NCI-H2196 treated with DMSO at 0.1 percent for 48 hours (cell line): Measurements from ENCODE around the gene AKT1.

Experiments
- DNase-seq: peaks from one replicate; lab custom pipeline; 2025; ENCODE audit not compliant: unreplicated experiment; lab: John Stamatoyannopoulos, UW

AKT1 gene

DNA sequence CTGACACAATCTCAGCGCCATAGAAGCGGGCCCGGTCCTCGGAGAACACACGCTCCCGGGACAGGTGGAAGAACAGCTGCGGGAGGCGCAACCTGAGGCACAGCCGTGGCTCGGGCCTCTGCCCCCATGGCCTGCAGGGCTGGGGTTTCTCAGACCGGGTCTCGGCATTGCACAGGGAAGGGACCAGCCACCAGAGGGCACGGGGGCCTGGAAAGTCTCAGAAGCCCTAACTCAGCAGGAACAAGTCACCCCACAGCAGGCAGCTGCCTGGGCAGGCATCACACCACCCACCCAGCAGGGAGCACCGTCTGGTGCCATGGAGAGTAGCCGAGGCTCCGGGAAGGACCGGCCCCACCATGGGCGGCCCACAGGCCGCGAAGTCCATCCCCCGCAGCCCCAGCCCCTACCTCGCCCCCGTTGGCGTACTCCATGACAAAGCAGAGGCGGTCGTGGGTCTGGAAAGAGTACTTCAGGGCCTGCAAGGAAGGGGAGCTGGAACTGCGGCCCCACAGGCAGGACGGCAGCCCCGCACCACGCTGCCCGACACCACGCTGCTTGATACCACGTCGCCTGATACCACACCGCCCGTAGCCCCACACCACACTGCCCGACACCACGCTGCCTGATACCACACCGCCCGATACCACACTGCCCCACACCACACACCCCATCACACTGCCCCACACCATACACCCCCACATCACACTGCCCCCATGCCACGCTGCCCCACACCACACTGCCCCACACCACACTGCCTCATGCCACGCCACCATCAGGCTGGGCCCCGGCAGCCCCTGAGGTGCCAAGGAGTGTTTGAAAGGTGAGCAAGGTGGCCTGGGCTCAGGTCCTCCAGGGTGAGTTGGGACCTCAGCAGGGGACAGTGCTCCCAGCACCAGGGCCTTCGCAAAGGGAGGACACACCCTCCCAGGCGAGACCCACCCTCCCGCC lies 21.8 kb downstream of the AKT1 start:
- no peak for DNase-seq

DNA sequence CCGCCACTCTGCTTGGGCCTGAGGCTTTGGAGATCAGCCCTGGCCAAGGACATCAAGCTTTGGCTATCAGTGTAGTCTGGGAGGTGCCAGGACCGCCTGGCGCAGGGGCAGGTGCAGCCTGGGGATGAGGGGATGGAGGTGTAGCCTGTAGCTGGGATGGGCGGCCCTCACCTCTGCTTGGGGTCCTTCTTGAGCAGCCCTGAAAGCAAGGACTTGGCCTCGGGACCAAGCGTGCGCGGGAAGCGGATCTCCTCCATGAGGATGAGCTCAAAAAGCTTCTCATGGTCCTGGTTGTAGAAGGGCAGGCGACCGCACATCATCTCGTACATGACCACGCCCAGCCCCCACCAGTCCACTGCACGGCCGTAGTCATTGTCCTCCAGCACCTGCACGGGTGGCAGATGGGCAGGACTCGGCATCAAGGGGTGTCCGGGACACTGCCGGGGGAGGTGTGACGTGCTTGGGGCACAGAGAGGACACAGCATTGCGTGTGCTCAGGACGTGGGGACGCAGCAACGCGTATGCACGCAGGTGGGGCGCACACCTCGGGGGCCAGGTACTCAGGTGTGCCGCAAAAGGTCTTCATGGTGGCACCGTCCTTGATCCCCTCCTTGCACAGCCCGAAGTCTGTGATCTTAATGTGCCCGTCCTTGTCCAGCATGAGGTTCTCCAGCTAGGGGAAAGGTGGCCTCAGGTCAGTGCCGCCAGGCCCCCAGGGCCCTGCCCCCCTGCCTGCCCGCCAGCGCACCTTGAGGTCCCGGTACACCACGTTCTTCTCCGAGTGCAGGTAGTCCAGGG lies 22.6 kb downstream of the AKT1 start:
- DNase-seq: no peak

DNA sequence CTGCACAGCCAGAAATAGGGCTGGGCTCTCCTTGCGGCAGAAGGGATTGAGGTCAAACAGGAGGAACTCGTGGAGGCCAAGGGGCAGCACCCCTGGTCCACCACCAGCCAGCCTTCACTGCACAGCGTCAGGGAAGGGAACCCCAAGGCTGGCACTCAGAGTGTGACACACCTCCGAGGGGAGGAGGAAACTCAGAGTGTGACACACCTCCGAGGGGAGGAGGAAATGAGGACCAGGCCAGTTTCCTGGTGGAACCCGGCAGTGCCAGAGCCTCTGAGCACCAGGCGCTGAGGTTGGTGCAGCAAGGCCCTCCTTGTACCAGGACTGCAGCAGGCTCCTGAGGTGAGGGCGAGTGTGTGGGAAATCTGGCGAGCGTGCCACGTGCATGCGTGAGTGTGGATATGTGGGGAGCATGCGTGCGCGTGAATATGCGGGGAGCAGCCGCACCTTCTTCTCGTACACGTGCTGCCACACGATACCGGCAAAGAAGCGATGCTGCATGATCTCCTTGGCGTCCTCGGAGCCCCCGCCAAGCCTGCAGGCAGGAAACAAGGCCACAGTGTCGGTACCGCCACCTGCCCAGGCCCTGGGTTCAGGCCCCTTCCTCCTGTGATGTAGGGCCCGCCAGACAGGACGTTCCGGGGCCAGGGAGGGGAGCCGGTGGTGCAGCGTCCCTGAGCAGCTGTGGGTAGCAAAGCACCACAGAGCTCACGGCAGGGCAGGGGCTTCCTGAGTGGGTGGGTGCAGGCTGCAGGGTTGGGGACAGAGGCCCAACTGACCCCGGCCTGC lies 23.4 kb downstream of the AKT1 start:
- no peak for DNase-seq

DNA sequence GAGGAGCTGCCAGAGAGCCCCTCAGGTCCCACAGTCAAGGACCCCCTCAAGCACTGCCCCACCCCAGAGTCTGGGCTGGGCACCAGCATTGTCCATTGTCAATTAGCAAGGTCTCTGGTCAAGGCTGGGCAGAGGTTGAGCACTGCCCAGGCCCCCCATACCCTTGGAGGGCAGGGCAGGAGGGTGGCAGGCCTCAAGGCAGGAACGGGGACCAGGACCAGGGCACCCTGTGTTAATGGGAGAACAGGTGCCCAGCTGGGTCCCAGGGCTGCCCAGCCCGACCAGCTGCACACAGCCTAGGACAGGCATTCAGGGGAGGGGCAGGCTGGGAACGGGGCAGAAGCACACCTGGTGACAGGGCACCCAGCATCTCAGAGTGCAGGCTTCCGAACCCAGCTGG lies 24.2 kb downstream of the AKT1 start:
- no peak for DNase-seq

DNA sequence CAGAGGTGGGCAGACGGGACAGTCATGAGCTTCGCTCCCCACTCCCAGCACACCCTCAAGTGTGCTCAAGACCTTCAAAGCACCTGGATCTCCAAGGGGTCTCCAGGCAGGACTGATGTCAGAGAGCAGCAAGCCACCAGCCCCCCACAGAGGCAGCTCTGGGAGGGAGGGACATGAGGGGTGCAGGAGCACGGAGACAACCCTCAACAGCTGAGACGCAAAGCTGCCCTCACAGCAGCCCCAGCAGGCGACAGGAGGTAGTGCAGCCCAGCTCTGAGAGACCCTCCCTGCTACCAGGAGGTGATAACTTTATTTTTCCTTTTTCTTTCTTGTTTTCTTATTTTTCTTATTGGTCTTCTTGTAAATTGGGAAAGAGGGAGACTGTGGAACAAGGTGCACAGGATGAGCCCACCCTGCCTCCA lies 24.7 kb downstream of the AKT1 start:
- DNase-seq: no peak

DNA sequence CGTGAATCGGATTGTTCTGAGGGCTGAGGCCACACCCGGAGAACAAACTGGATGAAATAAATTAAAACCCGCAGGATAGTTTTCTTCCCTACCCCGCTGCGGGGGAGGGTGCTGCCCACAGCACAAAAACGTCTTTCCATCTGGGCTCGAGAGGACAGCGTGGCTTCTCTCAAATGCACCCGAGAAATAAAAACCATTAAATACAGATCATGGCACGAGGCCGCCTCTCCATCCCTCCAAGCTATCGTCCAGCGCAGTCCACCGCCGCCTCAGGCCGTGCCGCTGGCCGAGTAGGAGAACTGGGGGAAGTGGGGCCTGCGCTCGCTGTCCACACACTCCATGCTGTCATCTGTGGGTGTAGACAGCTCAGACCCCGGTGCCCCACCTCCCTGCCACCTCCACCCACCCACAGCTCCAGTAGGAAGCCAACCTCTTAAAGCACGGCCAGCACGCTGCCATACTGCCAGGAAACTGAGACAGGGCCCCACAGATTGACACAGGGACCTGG lies 25.4 kb downstream of the AKT1 start:
- DNase-seq: no peak

DNA sequence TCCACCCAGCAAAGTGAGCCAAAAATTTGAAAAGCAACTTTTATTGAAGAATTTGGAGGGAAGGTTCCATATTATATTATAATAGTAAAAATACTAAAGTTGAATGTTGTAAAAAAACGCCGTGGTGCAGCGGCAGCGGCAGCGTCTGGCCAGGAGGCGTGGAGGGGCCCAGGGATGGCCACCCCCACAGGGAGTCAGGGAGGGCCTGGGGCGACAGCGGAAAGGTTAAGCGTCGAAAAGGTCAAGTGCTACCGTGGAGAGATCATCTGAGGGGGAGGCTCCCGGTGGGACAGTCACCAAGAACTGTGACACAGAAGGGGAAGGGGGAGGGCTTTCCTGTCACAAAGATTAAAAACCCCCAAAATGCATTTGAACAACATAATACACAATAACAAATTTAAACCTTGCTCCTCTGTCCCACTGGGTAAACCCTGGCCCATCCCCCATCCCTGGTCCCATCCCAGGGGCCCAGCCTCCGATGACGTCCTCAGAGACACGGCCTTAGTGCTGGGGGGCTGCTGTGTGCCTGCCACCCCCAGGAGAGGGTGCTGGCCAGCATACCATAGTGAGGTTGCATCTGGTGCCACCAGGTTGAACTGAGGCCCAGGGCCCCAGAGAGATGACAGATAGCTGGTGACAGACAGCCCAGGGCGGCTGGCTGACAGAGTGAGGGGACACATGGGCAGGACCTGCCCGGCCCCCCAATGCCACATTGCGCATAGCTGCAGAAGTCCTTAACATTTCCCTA lies 26.1 kb downstream of the AKT1 start:
- no peak for DNase-seq

DNA sequence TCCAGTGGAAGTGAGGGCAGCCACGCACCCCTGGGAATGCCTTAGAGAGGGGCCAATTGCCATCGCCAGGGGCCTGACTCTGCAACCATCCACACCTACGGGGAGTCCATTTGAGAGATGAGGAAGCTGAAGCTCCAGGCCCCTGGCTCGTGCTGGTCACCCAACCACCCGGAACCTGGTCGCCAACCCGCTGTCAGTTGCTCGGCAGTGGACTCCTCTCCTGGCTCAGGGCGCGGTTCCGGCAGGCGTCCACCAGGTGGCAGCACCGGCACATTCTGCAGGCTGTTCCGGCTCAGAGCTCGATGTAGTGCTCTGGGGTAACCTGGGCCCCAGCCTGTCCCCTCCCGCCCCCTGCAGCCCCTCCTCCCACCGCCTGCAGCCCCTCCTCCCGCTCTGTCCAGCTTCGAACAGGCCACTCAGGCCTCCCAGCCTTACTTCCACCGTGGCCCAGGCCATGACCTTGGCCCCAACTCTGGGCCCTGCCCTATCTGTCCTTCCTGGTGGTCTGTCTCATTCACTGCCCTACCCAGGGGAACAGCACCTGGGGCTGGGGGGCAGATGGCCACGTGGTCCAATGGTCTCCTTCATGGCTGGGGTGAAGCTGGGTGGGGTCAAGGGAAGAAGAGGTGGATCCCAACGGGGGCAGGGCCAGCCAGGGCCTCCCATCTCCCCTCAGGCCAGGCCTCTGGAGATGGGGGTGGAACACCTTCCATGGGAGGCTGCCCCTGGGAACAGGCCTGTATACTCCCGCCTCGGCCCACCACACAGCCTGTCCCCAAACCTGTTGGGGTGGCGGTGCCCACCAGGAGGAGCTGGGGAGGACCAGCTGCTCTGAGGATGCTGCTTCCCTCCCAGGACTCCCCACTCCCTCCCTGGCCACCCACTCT lies 26.9 kb downstream of the AKT1 start:
- DNase-seq: peak; percentile 27

DNA sequence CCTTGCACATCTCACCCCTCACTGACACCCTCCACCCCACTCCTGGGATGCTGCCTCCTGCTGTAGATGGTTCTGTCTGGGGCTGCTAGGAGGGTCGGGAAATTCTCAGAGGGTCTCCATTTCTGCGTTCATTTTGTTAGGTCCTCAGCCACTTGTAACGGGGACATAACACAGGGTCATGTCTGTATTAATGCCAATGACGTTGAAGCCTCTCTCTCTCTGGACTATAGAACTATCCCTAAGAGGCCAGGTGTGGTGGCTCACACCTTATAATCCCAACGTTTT lies 28.0 kb downstream of the AKT1 start:
- no peak for DNase-seq

DNA sequence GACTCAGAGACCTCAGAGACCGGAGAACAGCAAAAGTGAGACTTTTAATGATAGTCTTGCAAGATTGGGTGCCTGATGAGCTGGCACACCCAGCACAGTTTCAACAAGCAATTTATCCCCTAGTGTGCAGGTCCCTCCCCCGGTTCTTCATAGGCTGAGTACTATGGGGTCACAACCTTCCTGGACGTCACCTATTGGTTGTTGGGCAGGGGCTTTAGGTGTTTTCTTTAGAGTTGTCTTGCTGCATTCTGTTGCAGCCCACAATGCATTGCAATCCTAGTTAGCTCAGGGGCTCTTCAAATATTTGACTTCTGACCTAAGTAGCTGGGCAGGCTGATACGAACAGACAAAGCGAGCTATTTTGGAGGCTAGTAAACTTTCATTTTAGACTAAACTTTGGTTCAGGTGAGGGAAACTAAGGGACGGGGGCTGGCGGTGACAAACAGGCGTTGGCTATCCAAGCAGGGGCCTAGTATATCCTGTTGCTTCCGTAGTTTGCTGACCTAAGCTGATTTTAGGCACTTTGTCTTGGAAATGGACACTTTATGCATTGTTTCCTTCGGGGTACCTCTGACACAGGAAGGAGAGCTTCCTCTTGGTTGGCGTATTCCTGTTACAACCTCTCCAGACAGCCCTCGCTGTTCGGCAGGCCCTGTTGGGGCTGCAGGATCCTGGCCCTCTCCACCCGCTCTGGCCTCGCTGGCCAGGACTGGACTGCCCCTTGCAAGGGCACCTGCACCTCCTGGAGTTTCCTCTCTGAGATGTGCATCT lies 28.5 kb downstream of the AKT1 start:
- DNase-seq: no peak

DNA sequence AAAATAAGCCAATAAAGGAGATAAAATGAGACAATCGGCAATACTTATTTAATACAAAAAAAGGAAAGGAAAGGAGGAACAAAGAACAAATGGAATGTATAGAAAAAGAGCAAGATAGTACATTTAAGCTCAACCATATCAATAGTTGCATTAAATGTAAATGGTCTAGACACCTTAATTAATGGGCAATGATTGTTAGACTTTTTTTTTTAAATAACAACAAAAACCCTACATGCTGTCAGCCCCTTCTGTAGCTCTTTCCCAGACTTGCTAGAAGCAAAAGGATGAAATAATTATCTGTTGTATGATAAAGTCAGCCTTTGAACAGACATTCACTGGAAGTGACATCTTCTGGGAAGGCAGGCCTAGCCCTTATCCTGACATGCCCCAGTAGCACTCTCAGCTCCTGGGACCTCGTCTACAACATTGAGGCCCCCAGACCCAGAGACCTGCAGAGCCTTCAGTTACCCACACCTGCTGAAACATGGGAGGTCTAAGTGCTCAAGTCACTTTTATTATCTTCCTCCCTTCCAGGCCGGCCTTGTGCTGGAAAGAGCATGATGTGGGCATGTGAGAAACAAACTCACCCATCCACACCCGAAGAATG lies 29.2 kb downstream of the AKT1 start:
- DNase-seq: no peak

DNA sequence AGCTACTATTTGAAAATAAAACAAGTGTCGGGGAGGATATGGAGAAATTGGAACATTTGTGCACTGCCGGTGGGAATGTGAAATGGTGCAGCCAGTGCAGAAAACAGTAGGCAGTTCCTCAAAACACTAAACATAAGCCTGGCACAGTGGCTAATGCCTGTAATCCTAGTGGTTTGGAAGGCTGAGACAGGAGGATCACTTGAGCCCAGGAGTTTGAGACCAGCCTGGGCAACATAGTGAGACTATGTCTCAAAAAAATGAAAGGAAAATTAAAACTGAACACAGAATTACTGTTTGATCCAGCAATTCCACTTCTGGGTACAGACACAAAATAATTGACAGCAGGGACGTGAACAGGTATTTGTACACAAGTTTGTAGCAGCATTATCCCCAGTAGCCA lies 30.0 kb downstream of the AKT1 start:
- no peak for DNase-seq

DNA sequence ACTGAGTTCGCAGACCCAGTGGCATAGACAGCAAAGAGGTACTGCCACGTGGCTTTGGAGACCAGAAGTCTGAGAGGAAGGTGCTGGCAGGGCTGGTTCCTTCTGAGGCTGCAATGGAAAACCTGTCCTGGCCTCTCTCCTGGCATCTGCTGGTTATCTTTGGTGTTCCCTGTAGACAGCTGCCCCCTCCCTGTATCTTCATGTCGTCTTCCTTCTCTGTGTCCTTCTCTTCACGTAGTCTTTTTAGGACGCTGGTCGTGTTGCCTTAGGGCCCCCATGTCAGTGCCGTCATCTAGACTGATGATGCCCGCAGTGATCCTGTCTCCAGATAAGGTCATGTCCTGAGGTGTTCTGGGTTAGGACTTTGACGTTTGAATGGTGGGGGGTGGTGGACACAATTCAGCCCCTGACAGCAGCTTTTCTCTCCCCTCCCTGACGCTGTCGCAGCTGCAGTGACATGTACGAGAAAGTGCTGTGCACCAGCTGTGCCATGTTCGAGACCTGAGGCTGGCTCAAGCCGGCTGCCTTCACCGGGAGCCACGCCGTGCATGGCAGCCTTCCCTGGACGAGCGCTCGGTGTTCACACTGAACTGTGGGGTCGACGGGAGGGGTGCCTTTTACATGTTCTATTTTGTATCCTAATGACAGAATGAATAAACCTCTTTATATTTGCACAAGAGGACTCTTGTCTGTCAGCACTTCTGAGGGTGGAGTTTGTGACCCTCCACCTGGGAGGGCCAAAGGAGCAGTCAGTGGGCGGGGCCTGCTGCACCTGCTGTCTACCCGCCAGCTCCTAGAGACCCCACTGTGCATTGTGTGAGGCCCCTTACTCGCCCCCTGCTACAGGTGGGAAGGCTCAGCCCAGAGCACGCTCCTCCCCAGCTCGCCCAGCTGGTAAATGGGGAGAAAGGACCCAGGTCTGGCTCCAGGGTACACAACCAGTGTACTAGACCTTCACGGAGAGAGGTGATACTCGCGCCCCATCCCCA lies 36.3 kb downstream of the AKT1 start:
- DNase-seq: no peak

DNA sequence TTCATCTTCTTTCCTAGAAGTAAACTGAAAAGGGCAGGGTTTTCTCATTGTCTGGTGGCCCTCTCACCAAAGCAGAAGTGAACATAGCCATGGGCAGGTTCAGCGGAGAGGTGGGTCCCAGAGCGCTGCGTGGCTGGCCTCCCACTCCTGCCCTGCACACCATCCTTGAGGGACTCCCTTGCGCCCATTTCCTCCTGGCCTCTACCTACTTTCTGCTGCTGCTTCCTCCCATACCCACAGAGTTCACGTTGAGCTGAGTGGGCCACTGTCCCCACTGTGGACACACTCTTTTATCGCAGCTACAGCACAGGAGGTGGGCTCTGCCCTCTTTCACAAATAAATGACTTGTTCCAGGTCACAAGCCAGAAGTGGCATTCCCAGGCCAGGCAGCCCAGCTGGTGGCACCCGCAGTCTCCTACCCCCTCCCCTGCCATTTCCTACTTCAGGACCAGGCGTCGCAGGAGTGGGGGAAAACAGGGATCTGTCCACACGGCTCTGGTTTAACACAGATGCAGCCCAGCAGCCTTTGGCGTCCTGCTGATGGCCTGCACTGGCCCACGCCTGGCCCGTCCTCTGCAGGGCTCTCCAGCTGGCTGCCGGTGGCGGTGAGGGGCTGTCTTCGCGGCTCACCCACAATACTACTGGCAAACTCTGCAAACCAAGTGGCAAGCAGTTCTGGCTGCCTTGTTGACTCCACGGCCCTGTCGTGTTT lies 37.7 kb downstream of the AKT1 start:
- DNase-seq: no peak

DNA sequence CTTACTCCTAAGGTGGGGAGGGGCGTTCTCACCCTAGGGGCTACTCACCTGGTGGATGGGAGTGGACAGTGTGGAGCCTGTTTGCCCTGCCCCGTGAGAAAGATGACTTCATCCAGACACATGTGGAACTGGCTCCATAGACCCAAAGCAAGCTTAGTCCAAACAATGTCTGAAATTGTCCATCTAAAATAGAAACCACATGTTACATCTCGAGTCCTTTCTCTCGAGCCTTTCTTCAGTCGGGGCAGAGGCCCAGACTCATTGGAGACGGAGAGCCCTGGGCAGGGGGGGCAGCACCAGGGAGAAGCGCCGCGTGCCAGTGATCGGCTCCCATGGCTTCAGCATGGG lies 38.3 kb downstream of the AKT1 start:
- no peak for DNase-seq

DNA sequence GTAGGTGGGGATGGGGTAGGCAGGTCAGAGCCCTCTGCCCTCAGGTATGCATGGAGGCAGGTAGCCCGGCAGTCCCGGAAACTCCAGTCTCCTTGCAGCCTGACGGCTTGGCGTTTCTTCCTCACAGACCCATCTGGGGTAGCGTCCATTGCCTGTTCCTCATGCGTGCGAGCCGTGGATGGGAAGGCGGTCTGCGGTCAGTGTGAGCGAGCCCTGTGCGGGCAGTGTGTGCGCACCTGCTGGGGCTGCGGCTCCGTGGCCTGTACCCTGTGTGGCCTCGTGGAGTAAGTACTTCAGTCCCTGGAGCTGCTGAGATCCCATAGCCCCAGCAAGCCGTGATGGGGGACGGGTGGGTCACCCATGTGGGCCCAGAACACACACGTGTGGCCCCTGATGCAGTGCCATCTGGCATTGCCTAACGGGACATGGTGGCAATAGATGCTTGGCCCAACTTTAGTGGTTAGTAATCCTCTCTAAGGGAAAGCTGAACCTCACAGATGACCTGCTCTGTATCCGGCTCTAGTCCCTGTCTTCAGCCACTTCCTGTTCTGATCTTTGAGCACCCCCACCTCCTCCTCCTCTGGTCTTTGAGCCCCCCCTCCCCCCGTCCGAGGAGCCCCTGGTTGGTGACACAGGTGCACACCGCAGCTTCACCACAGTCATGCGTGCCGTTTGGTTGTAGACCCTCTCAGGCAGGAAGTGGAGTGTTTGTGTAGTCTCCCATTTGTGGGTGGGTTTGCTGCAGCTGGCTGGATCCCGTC lies 38.9 kb downstream of the AKT1 start:
- DNase-seq: no peak
